GM10266 (cell line): ENCODE measurements around the gene FGD5.
"Not testable (repeated sequence)": the region's sequence is repeated elsewhere in the genome, so short reads cannot be mapped to it uniquely, and the experiment has no call there.

Source experiments
- DNase-seq: peaks from one replicate; pipeline ENCODE4 v3.0.0; 2012; ENCODE audit errors: extremely low spot score
- TF ChIP-seq, protein P1 (sequence below): IDR thresholded peaks from 2 replicates; pipeline ENCODE4 v1.5.1; 2012; ENCODE audit warnings: mild to moderate bottlenecking, low read depth; ENCODE audit not compliant: control insufficient read depth, insufficient read depth; ENCODE audit errors: missing control alignments

FGD5 gene

DNA sequence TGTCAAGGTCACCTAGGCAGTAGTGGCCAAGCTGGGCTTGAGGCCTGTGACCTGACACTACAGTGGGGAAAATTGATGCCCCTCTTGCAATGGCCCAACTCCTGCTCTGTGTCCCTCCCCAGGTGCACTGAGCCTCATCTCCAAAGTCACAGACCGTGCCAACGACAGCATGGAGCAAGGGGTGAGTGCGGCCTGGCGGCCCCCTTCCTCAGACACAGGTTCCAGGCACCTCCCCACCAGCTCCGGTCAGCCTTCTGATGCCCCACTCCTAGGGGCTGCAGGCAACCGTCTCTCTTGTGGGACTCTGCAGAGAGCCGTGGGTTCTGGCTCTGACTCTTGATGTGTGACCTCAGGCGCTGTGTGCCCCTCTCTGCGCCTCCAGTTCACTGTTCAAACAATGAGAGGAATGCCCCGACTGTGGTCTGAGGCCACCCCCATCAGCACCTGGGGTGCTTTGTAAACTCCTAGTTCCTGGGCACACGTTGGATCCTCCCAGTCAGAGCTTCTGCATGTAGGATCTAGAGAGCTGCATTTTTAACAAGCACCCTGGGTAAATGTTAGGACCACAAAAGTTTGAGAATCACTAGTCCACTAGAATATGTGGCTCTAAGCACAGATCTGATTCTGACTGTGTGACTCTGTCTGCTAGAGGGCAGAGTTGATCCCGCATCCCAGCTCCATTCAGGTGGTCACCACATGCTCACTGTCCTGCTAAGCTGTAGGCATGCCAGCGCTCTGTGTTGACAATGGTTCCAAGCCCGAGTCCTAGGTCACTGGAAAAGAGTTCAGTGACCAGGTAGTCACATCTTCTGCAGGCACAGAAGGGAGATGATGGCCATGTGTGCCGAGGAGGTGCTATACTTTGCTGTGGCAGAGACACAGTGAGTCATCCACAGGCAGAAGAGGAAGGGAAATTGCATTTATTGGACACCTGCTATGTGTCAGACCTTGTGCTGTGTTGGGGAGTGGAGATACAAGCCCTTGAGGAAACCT is 82.4 kb downstream of the FGD5 start:
- no peak for DNase-seq

DNA sequence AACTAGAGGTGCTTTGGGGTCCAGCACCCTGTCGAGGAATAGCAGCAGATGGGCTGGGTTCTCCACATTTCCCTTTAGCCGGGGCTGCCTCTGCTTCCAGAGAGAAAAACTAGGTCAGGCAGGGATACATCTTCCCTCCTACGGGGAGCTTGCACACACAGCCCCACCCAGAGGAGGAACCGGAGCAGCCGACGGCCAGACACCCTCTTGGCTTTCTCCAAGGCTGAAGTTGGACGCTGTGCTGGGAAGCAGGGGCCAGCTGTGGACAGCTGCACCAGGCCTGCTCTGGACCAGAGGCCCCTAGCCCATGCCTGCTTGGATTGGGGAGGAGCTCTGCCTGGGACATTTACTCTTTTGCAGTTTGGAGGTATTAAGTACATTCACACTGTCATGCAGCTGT is 84.0 kb downstream of the FGD5 start:
- DNase-seq = no peak
- TF ChIP-seq, protein P1, sequence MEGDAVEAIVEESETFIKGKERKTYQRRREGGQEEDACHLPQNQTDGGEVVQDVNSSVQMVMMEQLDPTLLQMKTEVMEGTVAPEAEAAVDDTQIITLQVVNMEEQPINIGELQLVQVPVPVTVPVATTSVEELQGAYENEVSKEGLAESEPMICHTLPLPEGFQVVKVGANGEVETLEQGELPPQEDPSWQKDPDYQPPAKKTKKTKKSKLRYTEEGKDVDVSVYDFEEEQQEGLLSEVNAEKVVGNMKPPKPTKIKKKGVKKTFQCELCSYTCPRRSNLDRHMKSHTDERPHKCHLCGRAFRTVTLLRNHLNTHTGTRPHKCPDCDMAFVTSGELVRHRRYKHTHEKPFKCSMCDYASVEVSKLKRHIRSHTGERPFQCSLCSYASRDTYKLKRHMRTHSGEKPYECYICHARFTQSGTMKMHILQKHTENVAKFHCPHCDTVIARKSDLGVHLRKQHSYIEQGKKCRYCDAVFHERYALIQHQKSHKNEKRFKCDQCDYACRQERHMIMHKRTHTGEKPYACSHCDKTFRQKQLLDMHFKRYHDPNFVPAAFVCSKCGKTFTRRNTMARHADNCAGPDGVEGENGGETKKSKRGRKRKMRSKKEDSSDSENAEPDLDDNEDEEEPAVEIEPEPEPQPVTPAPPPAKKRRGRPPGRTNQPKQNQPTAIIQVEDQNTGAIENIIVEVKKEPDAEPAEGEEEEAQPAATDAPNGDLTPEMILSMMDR = no peak

More for the DNA sequence above, 82.4 kb downstream of the FGD5 start:
- TF ChIP-seq, protein P1 = no peak

DNA sequence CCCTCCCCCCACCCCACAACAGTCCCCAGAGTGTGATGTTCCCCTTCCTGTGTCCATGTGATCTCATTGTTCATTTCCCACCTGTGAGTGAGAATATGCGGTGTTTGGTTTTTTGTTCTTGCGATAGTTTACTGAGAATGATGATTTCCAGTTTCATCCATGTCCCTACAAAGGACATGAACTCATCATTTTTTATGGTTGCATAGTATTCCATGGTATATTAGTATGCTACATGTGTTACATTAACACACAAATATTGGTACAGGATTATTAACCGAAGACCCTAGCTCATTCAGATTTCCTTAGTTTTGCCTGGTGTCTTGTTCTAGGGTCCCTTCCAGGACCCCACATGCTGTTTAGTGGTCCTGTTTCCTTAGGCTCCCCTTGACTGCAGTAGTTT is 84.7 kb downstream of the FGD5 start:
- not testable (repeated sequence) for DNase-seq

DNA sequence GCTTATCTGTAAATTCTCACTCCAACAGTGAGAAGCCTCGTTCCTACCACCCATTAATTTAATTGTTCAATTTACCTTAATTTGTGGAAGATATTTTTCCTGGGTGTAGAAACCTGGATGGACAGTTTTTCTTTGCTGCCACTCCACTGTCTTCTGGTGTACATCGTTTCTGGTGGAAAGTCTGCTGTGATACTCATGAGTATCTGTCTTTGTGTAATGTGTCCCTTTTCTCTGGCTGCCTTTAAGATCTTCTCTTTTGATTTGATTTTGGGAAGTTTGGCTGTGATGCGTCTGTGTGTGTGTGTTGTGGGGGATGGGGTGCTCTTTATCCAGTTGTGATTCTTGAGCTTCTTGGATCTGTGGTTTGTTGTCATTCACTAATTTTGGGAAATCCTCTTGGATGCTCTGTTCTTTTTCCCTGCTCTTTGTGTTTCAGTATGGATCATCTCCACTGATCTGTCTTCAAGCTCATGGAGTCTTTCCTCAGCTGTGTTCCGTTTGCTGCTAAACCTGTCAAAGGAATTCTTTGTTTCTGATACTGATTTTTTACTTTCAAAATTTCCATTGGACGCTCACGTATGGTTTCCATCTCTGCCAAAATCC is 86.4 kb downstream of the FGD5 start:
- TF ChIP-seq, protein P1 = no peak
- no peak for DNase-seq

DNA sequence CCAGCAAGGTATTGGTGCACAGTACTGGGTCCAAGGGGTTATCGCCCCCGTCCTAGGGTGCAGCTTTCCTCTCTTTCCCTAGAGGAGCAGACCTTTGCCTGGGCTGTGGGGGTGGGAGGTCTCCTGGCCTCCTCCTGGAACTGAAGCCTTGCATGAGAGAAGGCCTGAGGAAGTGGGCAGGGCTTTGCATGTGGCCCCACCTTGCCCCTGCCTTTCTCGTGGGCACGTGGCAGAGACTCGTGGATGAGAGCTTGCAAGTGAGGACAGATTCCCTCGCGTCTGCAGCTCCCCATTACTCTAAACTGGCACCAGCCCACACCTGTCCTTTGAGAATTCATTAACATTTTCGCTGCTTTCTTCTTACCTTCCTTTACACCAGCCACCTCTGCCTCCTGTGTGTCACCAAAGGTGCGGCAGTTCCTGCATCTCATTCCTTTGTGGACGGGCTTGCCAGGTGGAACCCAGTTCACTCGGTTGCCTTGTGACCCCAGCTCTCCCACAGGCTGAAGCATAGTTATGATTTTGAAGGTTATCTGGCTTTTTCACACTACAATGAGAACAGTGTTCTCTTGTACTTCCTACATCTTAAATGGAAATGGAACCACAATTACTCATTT is 87.7 kb downstream of the FGD5 start:
- TF ChIP-seq, protein P1 = no peak
- DNase-seq = no peak

DNA sequence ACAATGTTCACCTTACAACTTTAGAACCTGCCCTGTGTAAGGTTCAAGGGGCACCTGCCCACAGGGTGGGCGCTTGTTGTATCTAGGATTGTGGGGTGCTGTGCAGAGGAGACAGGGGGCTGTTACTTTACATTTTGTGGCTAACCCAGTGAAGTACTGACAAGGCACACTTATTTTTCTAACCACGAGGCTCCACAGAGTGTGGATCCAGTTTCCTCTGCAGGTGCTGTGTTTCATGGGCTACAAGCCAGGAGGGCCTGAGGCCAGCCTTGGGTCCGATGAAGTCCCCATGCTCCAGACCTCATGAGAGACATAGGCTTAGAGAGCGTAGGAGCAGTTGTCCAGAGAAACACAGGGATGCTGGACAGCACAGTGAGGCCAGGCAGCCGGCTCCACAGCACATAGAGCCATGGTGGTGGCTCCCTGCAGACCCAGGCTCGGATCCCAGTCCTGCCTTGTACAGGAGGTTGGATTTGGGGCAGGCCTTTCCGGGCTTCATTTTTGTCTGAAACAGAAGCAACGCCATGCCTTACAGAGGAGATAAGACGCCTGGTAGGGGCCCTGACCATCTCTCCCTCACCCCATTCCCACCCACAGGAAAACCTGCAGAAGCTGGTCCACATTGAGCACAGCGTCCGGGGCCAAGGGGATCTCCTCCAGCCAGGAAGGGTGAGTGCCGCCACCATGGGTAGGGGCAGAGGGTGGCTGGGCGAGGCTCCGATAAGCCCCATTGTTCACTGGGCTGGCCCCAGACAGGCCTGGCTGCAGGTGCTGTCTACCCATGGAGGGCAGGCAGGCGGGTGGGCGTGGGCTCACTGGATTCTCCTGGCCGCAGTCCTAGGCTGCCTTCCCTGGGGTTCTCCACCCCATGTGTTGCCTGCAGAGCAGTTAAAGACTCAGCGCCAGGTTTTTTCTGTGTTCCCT is 88.5 kb downstream of the FGD5 start:
- no peak for DNase-seq
- TF ChIP-seq, protein P1 = no peak

DNA sequence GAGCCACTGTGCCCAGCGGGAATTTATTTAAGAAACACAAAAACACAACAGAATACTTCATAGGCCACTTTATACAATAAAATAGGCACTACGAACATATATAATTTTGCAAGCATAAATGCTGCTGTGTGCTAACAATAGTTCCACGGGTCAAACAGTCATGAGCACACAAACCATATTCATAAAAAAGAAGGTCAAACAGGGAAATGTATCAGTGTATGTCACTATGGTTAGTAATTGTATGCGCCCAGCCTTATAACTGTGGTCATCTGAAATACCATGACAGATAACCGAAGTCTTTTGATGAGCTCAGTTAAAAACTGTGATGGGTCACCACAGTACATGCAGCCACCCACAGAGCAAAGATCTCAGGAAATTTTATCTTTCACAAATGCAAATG is 90.5 kb downstream of the FGD5 start:
- DNase-seq = no peak
- TF ChIP-seq, protein P1 = no peak
